Activated T-cell treated with anti-CD3 and anti-CD28 coated beads, Interleukin-2, amount 50 U/mL, for 4 hours (primary cell): Measurements from ENCODE around the gene PML. TPM values are rescaled to one million over a fixed set of nuclear protein-coding genes. Genes with fewer than 3 reads are reported as not detected.

Source experiments
- ATAC-seq, 2 donors: fragments of 200-7000 bp; cut with Tn5 transposase; one replicate each; pipeline ENCODE4 v1.10.0; 2021
- DNase-seq: peaks from one replicate; pipeline ENCODE4 v3.0.0-alpha.2; 2020
- H3K27me3 Mint-ChIP-seq: one replicate; pipeline ENCODE4 v1.8.0; 2021; ENCODE audit warnings: low read depth, mixed read lengths
- H3K36me3 Mint-ChIP-seq: one replicate; pipeline ENCODE4 v1.8.0; 2022; ENCODE audit warnings: mixed read lengths; ENCODE audit not compliant: insufficient read depth
- H3K4me1 Mint-ChIP-seq: one replicate; pipeline ENCODE4 v1.8.0; 2021; ENCODE audit warnings: low read depth, mixed read lengths
- H3K4me3 Mint-ChIP-seq: one replicate; pipeline ENCODE4 v1.8.0; 2021; ENCODE audit warnings: mild to moderate bottlenecking, moderate library complexity, mixed read lengths
- H3K9me3 Mint-ChIP-seq: one replicate; pipeline ENCODE4 v1.8.0; 2021; ENCODE audit warnings: mixed read lengths
- total RNA-seq, 3 donors: library from RNA; stranded (reverse); gene quantifications; one replicate each; pipeline ENCODE4 v1.2.1, GENCODE V29; 2021

The PML gene
- total RNA-seq, 3 donors from 2014 or later, result 34.9 to 39.1 (median 34.9) TPM

DNA sequence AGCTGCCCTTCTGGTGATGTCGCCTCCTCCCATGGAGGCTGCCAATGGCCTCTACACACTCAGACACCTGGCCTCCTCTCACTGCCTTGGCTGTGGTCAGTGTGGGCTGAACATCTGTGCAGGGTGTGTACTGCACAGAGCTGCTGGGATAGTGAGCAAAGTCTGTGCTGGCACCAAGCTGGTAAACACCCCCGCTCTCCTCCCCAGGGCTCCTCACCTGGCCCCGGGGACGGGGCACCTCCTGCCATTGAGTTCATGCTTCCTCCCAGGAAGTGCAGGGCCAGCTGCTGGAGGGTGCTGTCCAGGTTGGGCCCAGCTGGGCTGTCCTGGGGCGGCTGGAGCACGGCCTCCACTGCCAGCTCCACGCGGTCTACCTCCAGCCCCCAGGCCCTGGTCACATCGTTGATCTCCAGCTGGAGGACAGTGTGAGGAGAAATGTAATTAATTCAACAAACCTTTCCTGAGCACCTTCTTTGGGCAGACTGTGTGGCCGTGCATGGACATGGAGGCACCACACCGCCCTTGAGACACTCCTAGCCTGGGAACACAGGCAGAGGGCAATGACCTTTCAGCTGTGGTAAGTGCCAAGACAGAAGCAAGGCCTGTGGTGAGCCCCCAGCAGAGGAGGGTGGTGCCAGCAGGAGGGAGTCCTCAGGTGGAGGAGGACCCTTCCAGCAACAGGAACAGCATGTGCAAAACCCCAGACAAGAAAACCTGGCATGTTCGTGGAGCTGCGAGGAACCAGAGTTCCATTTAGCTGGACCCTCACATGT is 9.2 kb upstream of the PML start:
- Mint-ChIP-seq H3K4me3 (no peak overlapping the region), H3K4me1 (peaks cover 34% of the 10 kb centered on the region), H3K27me3 (no peaks in the 10 kb centered on the region), H3K36me3 (peaks cover 13% of the 10 kb centered on the region), H3K9me3 (no peaks in the 10 kb centered on the region)
- DNase-seq (no peak), ATAC-seq (no peak)

GRCh38 chr15:73986055-73986775 is 8.3 kb upstream of the PML start:
- H3K27me3 Mint-ChIP-seq, result no peaks in the 10 kb centered on the region
- peaks cover 13% of the 10 kb centered on the region for H3K36me3 Mint-ChIP-seq
- peaks cover 32% of the 10 kb centered on the region for H3K4me1 Mint-ChIP-seq
- ATAC-seq (no peak), DNase-seq (no peak)
- no peak overlapping the region for H3K4me3 Mint-ChIP-seq
- no peaks in the 10 kb centered on the region for H3K9me3 Mint-ChIP-seq

DNA sequence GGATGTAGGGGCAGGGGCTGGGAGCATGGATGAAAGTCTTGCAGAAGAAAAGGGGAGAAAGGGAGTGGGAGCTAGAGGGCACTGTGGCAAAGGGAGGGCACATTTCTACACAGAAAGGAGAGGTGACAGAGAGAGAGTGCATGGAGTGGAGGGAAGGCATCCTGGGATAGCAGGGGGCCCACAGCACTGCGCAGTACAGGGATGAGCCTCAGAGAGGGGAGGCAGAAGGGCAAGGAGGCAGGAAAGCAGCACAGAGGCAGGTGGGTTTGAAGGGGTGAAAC is 7.8 kb upstream of the PML start:
- no peaks in the 10 kb centered on the region for H3K9me3 Mint-ChIP-seq
- peaks cover 31% of the 10 kb centered on the region for H3K4me1 Mint-ChIP-seq
- H3K36me3 Mint-ChIP-seq, result peaks cover 13% of the 10 kb centered on the region
- DNase-seq (no peak), ATAC-seq (no peak)
- no peak overlapping the region for H3K4me3 Mint-ChIP-seq
- no peaks in the 10 kb centered on the region for H3K27me3 Mint-ChIP-seq

- no peak for ATAC-seq
- Mint-ChIP-seq H3K9me3 (no peaks in the 10 kb centered on the region), H3K4me1 (peaks cover 27% of the 10 kb centered on the region)
These were observed 7.3 kb upstream of the PML start for GRCh38 chr15:73987250-73987649.

DNA sequence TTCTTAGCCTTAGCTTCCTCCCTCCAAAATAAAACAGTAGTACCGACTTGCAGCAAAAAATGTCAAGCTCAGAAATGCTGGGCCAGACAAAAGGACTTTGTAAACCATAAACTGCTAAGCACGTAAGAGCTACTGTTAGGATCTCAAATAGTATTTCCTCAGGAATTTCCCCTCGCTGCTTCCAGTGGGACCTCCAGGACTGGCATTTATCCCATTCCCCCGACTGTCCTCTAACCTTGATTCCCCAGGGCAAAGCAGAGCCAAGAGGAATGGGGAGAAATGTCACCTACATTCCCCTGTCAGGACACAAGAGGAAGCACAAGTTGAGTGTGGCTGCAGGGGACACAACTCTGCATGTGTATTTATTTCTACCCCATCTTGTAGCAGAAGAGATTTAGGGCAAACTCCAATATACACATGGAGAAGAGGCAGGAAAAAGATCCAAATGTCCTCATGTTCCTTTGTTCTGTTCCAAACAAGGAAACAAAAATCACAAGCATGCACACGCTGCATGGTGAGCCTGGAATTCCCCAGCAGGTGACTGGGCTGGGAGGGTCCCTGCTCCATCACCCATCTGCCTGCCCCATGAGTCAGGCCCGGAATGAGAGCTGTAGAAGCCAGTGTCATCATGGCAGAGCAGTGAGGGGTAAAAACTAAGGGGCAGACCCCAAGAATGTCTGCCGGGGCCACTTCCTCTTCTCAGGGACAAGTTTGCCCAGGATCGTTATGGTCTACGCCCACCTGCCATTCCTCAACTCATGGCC is 6.7 kb upstream of the PML start:
- ATAC-seq, result no peak
- no peak for DNase-seq
- no peak overlapping the region for H3K4me3 Mint-ChIP-seq
- H3K9me3 Mint-ChIP-seq, result no peaks in the 10 kb centered on the region
- no peaks in the 10 kb centered on the region for H3K27me3 Mint-ChIP-seq
- peaks cover 13% of the 10 kb centered on the region for H3K36me3 Mint-ChIP-seq
- peaks cover 27% of the 10 kb centered on the region for H3K4me1 Mint-ChIP-seq

More at GRCh38 chr15:73987250-73987649, 7.3 kb upstream of the PML start:
- DNase-seq, result no peak
- peaks cover 13% of the 10 kb centered on the region for H3K36me3 Mint-ChIP-seq
- no peaks in the 10 kb centered on the region for H3K27me3 Mint-ChIP-seq
- no peak overlapping the region for H3K4me3 Mint-ChIP-seq

- H3K4me1 Mint-ChIP-seq, result peaks cover 26% of the 10 kb centered on the region
- DNase-seq, result no peak
- no peaks in the 10 kb centered on the region for H3K9me3 Mint-ChIP-seq
- no peaks in the 10 kb centered on the region for H3K27me3 Mint-ChIP-seq
- no peak for ATAC-seq
- H3K4me3 Mint-ChIP-seq, result no peak overlapping the region
- H3K36me3 Mint-ChIP-seq, result peaks cover 13% of the 10 kb centered on the region
These were observed 6.0 kb upstream of the PML start for GRCh38 chr15:73988445-73988969.

GRCh38 chr15:73989001-73989798 is 5.3 kb upstream of the PML start:
- Mint-ChIP-seq H3K9me3 (no peaks in the 10 kb centered on the region), H3K27me3 (no peaks in the 10 kb centered on the region), H3K36me3 (peaks cover 11% of the 10 kb centered on the region), H3K4me3 (no peak overlapping the region), H3K4me1 (peaks cover 30% of the 10 kb centered on the region)
- DNase-seq, result no peak
- ATAC-seq, result no peak

DNA sequence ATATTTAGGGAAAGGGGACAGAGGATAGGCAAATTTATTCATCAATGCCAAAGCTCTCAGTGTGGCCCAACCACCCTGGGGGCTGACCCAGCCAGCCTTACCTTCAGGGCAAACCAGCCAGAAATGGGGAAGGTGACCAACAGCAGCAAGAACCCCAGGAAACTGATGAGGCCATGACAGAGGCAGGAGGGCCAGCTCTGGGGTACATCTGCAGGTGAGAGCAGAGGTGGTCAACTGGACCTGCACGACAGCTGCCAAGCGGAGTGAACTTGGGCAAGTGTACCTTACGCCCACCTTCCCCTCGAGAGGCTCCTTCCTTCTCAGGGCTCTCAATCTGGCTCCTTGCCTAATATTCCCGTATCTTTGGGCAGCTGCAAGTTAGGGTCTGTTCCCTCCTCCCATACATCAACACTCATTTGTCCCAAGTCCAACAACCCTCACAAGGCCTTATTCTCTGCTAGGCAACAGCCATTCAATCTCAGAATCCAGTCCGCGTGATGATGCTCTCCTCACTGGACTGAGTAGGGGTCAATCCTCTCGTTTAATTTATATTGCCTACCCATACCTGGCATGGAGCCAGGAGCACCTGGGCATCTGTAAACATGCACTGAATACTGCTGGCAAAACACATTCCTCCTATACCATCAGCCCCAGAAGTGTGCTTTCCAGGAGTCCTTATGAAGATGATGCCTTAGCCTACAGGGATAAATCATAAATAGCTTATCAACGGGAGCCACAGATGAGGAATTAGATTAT is 4.1 kb upstream of the PML start:
- Mint-ChIP-seq H3K4me3 (peak overlapping the region; percentile 27), H3K4me1 (peaks cover 28% of the 10 kb centered on the region), H3K27me3 (no peaks in the 10 kb centered on the region), H3K9me3 (no peaks in the 10 kb centered on the region), H3K36me3 (peaks cover 8% of the 10 kb centered on the region)
- ATAC-seq, result no peak
- no peak for DNase-seq

GRCh38 chr15:73991260-73991659 is 3.3 kb upstream of the PML start:
- DNase-seq (no peak), ATAC-seq (no peak)
- Mint-ChIP-seq H3K9me3 (no peaks in the 10 kb centered on the region), H3K27me3 (no peaks in the 10 kb centered on the region), H3K4me1 (peaks cover 31% of the 10 kb centered on the region), H3K36me3 (peaks cover 8% of the 10 kb centered on the region), H3K4me3 (peak overlapping the region; percentile 92)

GRCh38 chr15:73991726-73992593 is 2.6 kb upstream of the PML start, which contains the start of gene STOML1:
TSS of gene STOML1 (minus strand) at chr15:73992295. CDS start at chr15:73992223, 72 bp downstream.
- peak; percentile 87 to 89 for ATAC-seq
- peak; percentile 90 for DNase-seq
- Mint-ChIP-seq H3K4me3 (peak within 1 kb of the TSS; percentile 92), H3K27me3 (no peaks in the 10 kb centered on the region), H3K36me3 (peaks cover 6% of the 10 kb centered on the region), H3K9me3 (no peaks in the 10 kb centered on the region), H3K4me1 (peaks cover 37% of the 10 kb centered on the region)

DNA sequence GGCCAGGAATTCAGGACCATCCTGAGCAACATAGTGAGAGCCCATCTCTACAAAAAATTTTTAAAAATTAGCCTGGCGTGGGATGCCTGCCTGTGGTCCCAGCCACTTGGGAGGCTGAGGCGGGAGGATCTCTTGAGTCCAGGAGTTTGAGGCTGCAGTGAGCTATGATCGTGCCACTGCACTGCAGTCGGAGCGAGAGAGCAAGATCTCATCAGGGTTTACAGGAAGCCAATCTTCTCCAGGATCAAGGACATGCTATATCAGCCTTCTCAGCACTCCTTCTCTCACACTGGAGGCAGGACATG is 2.0 kb upstream of the PML start:
- H3K9me3 Mint-ChIP-seq, result no peaks in the 10 kb centered on the region
- peaks cover 3% of the 10 kb centered on the region for H3K36me3 Mint-ChIP-seq
- H3K27me3 Mint-ChIP-seq, result no peaks in the 10 kb centered on the region
- H3K4me3 Mint-ChIP-seq, result peak overlapping the region; percentile 92
- no peak for DNase-seq
- H3K4me1 Mint-ChIP-seq, result peaks cover 43% of the 10 kb centered on the region
- ATAC-seq, result no peak

- Mint-ChIP-seq H3K4me1 (peaks cover 51% of the 10 kb centered on the region), H3K9me3 (no peaks in the 10 kb centered on the region), H3K36me3 (peaks cover 9% of the 10 kb centered on the region), H3K4me3 (peak overlapping the region; percentile 92), H3K27me3 (no peaks in the 10 kb centered on the region)
- ATAC-seq (no peak), DNase-seq (no peak)
These were observed 1.1 kb upstream of the PML start for GRCh38 chr15:73993211-73993994.
